GM12801 (cell line): ENCODE results near the gene MSLN.

ENCODE experiments used
- TF ChIP-seq, protein P1 (sequence below): IDR thresholded peaks from one replicate; pipeline ENCODE4 v1.5.1; 2011; ENCODE audit warnings: control low read depth; ENCODE audit not compliant: insufficient read length; ENCODE audit errors: extremely low read depth

Gene MSLN

DNA sequence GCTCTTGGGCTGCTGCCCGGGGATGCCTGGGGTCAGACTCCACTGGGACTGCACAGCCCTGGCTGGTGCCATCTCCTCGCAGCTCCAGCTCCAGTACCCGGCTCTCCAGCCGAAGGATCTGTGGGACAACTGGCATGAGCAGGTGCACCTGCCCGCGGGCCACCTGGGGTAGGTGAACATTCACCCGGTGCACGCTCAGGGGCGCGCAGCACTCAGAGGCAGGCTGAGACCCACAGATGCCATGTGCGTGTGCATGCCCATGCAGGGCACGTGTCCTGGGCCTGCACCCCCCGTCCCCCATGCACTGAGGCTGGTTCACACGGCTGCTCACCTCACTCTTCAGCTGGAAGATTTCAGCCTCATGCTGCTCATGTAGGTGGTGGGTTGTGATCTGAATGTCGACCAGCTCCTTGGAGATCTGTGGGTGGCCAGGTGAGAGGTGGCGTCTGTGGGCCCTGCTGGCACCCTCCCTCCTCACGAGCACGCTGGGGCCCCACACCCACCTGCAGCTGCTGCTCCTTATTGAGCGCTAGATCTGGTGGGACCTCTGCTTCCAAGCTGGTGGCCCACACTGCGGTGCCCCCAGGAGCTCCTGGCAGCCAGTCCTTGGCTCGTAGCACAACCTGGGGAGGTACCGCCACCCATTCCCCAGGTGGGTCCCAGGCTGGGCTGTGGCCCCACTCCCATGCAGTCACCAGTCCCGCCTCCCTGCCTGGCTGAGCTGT is 34.9 kb upstream of the MSLN start:
- TF ChIP-seq, protein P1, sequence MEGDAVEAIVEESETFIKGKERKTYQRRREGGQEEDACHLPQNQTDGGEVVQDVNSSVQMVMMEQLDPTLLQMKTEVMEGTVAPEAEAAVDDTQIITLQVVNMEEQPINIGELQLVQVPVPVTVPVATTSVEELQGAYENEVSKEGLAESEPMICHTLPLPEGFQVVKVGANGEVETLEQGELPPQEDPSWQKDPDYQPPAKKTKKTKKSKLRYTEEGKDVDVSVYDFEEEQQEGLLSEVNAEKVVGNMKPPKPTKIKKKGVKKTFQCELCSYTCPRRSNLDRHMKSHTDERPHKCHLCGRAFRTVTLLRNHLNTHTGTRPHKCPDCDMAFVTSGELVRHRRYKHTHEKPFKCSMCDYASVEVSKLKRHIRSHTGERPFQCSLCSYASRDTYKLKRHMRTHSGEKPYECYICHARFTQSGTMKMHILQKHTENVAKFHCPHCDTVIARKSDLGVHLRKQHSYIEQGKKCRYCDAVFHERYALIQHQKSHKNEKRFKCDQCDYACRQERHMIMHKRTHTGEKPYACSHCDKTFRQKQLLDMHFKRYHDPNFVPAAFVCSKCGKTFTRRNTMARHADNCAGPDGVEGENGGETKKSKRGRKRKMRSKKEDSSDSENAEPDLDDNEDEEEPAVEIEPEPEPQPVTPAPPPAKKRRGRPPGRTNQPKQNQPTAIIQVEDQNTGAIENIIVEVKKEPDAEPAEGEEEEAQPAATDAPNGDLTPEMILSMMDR = no peak

DNA sequence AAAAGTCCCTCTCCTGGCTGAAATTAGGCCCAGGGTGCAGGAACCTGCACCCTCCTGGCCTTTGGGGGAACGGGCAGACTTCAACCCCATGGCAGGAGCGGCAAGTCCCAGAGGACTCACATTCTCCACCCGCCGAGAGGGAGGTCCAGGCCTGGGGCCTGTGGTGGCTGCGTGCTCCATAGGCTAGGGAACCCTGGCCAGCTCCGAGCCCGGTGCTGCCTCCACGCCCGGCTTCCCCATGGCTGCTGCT is 34.4 kb upstream of the MSLN start:
- TF ChIP-seq, protein P1 = no peak

DNA sequence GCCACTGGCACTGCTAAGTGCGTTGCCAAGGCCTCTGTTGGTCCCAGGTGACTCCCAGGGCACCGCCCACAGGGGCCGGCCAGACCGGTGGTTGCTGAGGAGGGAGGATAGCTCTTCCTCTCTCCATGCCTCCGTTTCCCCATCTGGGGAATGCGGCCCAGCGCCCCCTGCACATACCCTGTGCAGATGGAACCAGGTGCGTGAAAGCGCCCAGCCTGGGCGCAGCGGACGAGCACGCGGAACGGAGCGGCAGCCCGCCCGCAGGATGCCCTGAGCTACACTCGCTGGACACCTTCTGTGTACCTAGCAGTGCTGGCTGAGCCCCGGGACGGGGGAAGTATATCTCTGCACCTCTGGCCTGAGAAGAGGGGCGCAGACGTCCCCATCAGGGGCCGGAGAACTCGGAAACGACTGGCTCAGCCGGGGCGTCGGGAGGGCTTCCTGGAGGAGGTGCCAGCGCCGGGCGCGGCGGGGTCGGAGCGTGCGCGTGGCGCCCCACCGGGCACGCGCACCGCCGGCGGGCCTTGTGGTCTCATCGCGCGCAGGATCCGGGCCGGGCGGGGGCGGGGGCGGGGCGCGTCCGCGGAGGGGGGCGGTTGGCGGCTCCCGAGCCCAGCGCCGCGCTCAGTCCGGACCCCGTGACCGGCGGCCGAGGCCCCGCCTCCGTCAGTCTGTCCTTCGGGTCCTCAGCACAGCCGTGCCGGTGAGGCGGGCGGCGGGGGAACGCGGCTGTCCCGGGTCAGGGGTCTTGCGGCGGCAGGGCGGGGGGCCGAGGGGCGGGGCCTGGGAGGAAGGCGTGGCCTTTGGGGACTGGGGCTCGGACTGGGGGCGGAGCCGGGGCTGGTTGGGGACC is 33.9 kb upstream of the MSLN start, which contains the start of the genes CCDC78 and HAGHL:
TSS of gene CCDC78 (minus strand) at position 6 of the 853 bp plus-strand sequence. CDS start 76 bp downstream, outside the sequence.
TSS of gene HAGHL (plus strand) at position 669 of the 853 bp plus-strand sequence. CDS start 404 bp downstream, outside the sequence.
- TF ChIP-seq, protein P1 = no peak

DNA sequence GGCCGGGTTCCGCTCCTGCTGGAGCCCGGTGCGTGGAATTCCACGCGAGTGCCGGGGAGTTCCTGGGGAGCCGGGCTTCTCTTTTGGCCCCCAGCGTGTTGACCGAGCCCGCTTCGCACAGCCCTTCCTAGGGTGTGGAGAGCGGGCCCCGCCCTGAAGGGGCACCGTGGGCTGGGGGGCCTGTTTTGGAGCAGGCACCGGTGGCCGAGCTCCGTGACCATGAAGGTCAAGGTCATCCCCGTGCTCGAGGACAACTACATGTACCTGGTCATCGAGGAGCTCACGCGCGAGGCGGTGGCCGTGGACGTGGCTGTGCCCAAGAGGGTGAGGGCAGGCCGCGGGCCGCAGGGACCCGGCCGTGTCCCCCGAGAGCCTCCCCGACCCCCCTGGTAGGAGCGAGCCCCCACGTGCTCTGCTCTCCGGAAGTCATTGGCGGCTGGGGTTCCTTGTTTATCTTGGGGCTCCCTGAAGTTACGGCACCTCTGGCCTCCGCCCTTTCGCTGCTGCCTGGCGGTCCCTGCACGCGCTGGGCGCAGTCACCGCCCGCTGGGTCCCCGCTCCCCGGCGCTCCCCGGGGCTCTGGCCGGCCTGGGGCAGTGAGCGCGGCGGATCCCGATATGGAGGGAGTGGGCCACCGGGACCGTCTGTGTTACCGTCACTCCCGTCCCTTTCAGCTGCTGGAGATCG is 33.1 kb upstream of the MSLN start:
- TF ChIP-seq, protein P1 = no peak

DNA sequence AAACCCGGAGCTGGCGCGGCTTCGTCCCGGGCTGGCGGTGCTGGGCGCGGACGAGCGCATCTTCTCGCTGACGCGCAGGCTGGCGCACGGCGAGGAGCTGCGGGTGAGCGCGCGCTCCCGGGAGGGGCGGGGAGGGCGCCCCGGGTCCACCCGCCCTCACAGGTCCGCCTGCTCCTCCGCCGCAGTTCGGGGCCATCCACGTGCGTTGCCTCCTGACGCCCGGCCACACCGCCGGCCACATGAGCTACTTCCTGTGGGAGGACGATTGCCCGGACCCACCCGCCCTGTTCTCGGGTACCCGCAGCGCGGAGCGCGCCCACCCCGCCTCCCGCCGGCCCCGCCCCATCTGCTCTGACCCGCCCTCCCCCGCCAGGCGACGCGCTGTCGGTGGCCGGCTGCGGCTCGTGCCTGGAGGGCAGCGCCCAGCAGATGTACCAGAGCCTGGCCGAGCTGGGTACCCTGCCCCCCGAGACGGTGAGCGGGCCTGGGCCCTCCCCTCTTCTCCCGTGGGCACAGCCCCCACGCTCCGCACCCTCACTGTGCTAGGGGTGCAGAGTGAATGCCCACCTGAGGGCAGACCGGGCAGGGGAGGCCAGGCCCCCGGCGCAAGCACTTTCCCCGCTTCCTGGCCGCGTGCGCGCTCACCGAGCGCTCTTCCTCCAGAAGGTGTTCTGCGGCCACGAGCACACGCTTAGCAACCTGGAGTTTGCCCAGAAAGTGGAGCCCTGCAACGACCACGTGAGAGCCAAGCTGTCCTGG is 32.2 kb upstream of the MSLN start:
- TF ChIP-seq, protein P1 = no peak

DNA sequence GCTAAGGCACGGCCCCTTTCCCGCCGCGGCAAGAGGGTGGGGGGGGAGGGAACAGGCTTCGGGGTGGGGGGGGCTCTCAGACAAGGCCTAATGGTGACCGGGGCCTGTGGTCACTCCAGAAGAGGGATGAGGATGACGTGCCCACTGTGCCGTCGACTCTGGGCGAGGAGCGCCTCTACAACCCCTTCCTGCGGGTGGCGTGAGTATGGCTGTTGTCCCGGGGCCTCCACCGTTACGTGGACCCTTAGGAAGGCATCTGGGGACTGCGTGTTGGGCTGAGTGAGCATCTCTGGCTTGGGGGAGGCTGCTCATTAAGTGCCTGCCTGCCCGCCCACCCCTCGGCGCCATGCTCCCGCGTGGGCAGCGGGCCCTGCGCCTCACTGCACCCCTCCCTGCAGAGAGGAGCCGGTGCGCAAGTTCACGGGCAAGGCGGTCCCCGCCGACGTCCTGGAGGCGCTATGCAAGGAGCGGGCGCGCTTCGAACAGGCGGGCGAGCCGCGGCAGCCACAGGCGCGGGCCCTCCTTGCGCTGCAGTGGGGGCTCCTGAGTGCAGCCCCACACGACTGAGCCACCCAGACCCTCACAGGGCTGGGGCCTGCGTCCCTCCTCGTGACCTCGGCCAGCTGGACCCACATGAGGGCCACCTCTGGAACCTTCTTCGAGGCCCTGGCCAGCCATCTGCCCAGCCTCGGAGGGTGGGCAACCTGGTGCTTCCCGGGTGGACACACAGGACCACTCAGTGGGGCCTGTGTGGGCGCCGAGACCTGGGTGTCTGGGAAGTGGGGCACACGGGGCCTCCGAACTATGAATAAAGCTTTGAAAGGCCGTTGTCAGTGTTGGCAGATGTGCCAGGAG is 31.4 kb upstream of the MSLN start:
- TF ChIP-seq, protein P1 = no peak
